GM21390 (cell line): Measurements from ENCODE around the gene PLK2.

ENCODE experiments used
- ATAC-seq: cut with Tn5 transposase; IDR thresholded peaks from one replicate; pipeline ENCODE4 v1.9.1; 2021; ENCODE audit not compliant: unreplicated experiment

Gene PLK2

DNA sequence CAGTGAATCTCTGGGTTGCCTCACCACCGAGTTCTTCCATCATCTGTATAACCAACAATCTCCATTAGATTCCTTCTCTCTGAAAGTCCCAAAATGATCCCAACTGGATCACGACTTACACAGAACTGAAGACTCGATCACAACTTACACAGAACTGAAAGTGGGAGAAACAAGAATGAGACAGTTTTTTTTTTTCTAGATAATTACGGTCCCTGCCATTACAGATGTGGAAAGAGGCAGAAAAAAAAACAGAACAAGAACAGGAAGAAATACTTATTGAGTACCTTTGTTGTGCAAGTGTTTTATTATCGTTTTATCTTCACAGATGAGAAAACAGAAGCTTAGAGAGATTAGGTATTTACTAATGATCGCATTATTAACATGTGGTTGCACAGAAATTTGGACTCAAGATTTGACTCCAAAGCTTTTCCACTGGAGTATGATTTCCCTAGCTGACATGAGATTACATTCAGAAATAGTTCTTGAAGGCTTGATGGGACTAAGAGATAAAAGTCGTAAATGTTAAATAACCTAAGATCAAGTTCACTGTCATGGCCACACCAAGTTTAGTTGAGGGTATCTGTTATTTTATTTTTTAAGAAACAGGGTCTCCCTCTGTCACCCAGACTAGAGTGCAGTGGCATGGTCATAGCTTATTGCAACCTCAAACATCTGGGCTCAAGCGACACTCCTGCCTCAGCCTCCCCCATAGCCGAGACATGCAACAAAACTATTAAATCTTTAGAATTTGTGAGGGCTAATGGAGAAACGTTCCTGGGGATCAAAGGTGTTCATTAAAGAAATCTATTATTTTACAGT, 8.9 kb downstream of the PLK2 start:
- no peak for ATAC-seq

DNA sequence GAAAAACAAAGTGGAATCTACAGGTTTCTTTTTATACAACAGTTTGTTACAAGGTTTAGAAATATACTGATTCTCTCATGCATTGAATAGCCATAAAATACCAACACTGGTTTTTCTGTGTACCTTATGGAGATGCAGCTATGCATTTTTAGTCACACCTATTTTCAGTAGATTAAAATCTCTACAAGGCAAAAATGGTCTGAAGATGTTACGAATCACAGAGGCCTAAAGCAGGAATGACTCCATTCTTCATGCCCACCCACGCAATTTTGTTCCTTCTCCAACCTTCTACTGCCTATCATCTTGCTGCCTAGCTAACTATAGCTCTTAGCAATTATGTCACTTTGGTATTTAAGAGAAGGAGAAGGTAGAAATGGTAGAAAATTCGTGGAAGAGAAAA, 9.9 kb downstream of the PLK2 start:
- no peak for ATAC-seq

DNA sequence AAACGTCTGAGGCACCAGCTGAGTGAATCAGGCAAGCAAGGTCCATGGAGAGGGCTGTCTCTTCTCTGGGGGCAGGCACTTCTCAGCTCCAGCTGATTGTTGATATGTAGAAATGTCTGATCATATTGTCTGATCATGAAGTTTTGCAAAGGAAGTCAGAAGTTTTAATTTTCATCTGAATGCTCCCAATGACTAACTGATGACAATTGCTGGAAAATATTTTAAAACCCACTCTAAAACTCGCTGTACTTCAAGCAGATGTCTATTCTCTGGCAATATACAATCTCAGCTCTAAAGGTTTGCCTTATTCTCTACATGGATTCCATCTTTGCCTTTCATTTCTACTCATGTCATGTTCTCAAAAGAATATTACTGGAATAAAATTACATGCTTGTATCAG, 12.7 kb downstream of the PLK2 start:
- ATAC-seq: no peak

DNA sequence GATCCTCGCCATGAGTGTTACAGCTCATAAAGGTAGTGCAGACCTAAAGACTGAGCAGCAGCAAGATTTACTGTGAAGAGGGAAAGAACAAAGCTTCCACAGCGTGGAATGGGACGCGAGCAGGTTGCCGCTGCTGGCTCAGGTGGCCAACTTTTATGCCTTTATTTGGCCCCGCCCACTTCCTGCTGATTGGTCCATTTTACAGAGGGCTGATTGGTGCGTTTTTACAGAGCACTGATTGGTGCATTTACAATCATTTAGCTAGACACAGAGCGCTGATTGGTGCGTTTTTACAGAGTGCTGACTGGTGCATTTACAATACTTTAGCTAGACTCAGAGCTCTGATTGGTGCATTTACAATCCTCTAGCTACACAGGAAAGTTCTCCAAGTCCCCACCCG, 13.9 kb downstream of the PLK2 start:
- no peak for ATAC-seq

DNA sequence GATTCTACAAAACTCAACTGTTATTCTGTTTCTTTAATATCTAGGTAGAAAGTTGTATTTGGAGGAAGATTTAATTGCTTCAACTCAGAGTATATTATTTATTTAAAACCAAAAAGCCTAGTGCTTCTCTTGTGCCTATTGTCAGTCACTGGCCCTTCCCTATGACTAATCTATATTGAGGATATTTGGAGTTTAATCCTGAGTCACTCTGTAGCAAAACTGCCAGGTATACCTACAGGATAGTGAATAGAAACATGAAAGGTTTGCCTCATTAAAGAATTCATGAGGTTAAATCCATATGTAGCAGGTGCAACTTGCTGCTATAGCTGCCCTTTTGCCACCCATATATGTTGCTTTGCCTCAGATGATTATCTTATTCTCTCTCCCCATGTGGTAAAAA, 15.1 kb downstream of the PLK2 start:
- no peak for ATAC-seq

DNA sequence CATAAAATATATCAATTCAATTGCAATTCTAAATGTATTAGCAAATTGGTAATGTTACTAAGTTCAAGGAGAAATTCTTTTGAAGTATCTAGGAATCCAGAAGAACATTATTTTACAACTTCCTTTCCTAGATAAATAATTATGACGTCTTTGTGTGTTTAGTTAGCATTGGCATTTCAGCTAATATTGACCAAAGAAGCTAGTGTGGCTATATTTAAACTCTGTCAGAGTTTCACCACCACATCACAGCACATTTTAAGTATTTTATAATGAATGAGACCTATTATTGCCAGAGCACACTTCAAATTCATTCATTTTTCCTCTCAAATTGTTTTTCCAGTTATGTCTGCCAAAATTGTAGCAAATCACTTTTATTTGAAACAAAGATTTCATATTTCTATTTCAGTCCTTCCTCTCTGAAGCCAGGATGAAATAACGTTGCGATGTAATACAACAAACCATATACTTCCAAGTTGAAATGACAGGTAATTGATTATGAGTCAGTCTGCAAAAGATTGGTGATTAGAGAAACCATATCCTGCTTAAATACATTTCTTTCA, 18.9 kb downstream of the PLK2 start:
- ATAC-seq: no peak

DNA sequence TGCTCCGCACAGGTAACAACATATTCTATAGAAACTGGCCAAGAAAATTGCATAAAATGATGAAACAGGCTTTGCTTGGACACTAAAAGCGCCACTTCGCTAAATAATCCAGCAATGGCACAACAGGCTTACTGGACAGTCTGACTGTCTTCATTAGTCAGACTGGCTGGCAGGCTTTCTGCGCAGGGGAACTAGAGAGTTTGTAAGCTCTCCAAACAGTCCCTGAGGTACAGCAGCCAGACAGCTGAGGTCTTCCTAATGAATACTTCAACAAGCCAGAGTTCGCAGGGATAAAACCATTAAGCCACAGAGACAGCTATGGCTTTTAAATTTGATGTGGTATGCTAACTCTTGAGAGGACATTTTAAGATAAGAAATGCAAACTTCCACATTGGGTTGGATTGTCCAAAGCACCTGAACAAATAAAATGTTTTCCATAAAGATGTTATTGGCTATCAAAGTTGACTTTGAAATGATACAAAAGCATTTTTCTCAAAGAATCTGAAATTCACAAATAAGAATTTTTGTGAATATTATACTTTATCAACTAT, 20.7 kb downstream of the PLK2 start:
- ATAC-seq: no peak

DNA sequence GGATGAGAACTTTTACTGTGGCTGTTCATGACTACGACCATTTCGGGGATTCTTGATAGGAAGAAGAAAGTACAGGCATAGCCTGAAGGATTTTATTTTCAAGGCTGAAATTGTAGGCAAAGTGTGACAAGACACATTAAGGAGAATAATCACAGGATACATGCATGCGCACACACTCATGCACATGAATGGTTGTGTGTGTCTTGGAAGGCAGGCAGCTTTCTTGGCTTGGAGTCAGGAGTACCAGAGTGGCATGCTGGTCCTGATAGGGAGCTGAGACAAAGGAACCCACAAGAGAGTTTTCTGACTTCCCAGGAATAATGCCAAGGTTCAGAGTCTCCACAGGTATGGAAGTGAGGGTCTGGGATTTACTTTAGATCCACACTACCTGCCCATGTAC, 22.2 kb downstream of the PLK2 start:
- ATAC-seq: no peak

DNA sequence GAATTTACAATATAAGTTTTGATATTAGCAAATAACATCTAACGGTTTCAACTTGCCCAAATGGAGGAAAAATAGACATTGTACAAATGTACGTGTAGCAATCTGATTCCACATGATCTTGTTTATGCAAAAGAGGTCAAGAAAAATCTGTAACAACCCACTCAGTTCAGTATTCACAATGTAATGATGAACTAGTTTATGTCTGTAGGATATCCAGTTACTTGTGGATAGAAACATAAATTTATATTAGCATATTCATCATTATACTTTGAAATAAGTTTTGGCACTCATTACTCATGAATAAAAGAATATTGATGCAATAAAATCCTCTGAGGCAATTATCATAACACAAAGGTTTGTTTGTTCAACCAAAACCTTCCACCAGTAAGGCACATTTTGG, 28.1 kb downstream of the PLK2 start:
- ATAC-seq: no peak

DNA sequence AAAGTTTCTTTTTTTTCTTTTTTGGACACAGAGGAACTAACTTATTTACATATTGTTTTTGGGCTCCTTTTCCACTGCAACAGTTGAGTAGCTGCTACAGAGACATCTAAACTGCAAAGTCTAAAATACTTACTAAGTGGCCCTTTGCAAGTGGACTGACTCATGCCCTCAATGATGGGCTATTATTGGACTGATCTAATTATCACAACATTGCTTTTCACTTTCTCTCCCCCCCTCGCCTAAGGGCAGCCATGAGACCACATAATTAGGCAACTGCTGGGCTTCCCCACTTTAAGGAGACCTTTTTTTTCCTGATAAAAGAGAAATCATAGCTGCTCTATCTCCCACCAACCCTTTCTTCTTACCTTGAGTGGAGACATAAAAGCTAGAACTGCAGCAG, 47.0 kb downstream of the PLK2 start:
- no peak for ATAC-seq

DNA sequence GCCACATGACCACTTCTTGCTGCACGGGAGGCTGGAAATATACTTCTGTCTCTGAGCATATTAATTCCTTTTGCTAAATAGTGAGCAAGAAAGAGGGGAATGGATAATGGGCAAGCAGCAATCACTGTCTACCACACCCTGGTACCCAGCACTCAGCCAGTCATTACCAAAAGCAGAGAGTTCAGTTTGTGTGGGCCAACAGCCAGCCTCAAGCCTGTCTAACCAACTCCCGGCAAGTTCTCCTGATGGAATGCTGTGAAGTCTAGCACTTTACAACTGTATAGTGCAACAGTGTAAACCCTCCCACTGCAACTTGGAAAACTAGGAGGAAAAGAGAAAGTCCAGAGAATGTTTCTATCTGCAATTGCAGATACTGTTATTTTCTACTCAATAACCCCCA, 47.8 kb downstream of the PLK2 start:
- ATAC-seq: no peak

DNA sequence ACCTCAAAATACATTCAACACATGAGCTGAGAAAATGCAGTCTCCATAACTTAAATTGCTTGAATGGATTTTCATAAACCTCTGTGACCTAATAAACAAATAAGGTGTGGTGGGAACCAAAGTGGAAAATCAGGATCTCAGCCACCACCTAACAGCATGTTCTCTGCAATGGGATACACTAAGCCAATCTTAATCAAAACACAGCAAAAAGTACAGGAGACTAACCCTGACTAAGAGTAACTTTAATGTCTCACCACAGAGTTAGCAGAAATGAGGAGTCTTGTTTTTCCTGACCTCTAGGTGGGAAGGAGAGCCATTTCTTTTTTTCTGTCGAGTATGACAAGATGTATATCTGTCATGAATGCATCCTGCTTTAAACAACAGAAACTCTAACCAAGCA, 48.5 kb downstream of the PLK2 start:
- no peak for ATAC-seq

DNA sequence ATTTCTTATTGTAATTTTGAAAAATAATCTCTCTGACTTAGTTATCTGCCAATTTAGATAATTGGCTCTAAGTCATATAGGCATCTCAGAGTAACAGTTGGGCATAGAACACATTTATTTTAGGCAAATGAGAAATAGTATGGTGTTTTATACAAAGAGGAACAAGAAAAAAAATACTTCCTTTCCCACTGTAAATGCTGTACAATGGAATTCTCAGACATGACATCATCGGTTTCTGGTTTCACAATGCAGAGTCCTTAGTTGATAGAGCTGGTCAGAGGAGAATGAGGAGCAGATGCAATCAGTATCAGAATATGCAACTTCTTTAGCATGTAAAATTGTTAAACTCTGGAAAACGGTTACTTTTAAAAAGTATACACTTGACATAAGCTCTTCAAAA, 49.4 kb downstream of the PLK2 start:
- ATAC-seq: no peak

DNA sequence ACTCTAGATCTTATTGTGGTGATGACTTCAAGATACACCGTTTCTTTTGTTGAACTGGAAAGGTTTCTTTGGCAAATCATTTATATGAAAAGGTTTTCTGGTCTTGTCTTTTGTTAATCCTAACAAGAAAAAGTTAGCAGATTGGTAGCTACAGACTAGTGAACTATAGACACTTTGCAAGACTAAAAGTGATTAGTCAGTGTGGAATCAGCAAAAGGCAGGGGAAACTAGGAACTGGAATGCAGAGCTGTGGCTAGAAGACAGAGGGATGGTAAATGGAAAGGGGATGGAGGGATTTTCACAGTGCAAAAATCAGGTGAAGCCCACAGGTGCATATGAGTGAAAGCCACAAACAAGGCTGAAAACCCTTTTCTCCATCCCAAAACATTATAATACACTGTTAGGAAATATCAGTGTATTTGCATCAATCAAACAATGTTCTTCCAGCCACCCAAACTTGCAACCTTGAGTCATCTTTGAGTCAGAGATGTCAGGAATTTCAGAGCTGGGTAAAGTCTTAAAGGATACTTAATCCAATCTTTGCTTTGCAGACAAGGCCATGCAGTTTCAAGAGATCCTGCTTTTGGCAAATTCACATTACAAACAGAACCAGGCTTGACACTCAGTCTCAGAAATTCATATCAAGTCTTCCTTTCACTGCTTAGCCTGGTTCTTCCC, 52.7 kb downstream of the PLK2 start:
- no peak for ATAC-seq

DNA sequence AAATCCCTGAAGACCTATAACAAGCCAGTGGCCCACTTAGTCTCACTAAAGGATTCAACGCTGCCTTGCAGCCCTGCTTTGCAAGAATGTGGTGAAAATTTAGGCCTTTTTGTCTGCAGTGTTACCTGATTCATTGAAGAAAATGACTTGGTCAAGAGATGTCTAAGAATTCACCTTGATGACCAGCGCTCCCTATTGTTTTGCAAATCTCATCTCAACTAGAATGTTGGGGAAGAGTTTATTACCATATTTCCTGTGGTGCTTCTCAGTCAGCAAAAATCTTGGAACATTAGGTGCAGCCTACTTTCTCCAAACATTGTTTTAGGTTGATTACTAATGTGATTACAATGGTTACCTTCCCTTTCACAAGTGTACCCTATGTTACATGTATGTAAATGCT, 53.5 kb downstream of the PLK2 start:
- ATAC-seq: no peak

DNA sequence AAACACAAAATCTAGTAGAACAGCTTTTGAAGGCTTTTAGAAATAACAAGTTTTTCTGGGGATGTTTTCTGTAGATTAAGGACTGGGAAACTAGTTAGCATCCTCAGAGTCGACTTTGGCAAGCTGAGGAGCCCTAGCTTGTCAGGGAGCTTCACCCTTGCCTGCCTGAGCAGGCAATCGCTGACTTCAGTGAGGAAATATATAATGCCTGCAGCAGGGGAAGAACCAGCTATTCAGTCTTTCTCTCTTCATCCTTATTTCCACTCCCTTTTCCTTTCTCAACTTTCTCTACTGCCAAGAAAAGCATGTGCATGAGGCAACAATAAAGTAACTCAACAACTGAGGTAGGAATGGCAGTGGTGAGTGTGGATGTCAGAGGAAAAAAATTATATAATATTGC, 54.7 kb downstream of the PLK2 start:
- no peak for ATAC-seq

DNA sequence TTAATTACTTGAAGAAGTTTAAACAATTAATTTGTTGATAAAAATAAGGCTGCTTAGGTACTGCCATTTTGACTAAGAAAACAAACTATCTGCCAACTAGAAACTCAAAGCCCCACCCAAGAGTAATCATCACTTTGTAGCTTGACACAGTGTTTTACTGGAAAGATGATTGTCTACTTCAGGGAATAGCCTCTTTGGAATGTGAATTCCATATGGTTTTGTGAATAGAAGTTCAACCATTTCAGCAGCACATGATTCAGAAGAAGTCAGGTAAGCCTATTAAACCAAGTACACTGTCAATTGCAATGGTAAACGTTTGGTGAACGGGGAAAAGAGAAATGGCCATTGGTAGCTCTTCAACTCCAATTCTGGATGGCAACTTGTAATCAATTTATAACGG, 55.2 kb downstream of the PLK2 start:
- no peak for ATAC-seq
